GM18873 (cell line): ENCODE measurements around the gene MIER2.
"Not testable (repeated sequence)": the region's sequence is repeated elsewhere in the genome, so short reads cannot be mapped to it uniquely, and the experiment has no call there.

Experiments
- ATAC-seq: cut with Tn5 transposase; IDR thresholded peaks from one replicate; pipeline ENCODE4 v1.9.1; 2021; ENCODE audit warnings: mild to moderate bottlenecking, moderate library complexity, moderate number of reproducible peaks; ENCODE audit not compliant: unreplicated experiment, low FRiP score

The MIER2 gene

GRCh38 chr19:344625-345319 lies at the start of gene MIER2:
Gene MIER2 (minus strand): TSS chr19:344796. CDS start chr19:344782, 14 bp downstream.
- no peak for ATAC-seq

DNA sequence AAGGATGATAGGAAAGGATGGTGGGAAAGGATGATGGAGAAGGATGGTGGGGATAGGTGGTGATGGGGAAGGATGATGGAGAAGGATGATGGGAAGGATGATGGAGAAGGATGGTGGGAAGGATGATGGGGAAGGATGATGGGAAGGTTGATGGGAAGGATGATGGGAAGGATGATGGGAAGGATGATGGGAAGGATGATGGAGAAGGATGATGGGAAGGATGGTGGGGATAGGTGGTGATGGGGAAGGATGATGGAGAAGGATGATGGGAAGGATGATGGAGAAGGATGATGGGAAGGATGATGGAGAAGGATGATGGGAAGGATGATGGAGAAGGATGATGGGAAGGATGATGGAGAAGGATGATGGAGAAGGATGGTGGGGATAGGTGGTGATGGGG lies 49.0 kb upstream of the MIER2 start:
- not testable (repeated sequence) for ATAC-seq

GRCh38 chr19:392375-392970 lies 47.9 kb upstream of the MIER2 start:
- no peak for ATAC-seq

DNA sequence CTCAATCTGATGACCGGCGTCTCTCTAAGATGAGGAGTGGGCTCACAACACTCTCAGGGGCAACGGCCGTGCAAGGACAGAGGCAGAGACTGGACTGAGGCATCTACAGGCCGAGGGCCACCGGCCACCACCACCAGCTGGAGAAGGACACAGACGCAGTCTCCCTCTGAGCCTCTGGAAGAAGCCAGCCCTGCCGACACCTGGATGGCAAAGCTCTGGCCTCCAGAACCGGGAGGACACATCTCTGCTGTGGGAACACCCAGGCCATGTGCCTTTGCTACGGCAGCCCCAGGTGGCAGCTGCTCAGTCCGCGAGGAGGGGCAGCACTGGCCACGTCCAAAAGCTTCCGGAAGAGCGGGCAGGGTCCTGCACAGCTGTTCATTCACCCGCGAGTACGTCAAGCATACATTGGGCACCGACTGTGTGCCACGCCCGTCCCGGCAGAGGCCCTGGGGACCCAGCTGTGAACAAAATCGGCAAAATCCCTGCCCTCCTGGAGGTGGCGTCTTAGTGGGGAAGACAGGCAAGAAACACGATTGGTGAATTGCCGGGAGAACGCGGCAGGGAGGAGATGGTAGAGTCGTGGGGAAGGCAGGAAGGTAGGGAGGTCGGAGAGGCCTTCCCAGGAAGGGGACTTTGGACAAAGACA lies 47.3 kb upstream of the MIER2 start:
- no peak for ATAC-seq

DNA sequence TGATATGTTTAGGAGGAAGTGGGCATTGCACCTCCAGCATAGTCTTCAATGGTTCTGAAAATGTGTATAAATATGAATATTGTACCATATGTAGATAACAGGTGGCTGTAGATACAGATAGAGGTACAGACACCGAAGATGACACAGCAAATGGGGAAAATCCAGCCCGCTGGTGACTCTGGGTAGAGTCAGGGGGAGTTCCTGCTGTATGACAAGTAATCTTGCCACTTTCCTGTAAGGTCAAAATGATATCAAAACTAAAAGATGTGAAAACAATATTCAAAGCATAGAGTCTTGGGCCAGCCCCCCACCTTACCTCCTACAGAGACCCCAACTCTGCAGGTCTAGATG lies 46.6 kb upstream of the MIER2 start:
- ATAC-seq = no peak

DNA sequence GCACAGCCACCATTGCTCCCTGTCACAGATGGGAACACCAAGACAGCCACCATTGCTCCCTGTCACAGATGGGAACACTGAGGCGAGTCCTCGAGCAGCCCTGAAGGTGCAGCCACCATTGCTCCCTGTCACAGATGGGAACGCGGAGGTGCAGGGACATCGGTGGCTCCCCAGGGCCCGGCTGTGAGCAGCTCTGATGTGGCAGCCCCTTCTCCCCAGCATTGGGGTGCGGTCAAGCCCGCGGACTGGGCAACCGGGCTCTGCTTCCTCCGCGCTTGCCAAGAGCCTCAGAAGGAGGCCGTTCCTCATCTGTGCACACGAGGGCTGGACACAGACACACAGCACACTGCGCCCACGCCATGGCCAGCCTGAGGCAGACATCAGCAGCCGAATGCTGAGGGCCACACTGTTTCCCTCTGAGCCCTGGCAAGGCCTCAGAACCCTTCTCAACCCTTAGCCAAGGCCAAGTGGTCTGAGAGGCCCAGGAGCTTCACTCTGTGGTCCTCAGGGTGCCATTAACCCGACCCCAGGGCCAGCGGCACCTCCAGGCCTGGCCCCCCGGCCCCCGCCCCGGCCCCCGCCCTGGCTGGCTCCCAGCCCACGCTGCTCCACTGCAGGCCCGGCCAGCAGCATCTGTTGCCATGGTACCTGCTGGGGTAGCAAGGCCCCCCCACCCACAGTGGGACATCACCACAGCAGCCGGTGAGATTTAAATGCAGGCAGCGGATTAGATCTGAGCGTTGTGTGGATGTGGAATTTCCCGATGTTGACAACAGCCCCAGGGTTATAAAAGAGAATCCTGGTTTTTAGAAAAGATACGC lies 46.0 kb upstream of the MIER2 start:
- ATAC-seq = no peak

- ATAC-seq = no peak
Measured at GRCh38 chr19:389935-390289, 45.3 kb upstream of the MIER2 start.

- ATAC-seq = no peak
Measured at GRCh38 chr19:389255-389934, 44.8 kb upstream of the MIER2 start.

- no peak for ATAC-seq
Measured at GRCh38 chr19:388691-389090, 44.1 kb upstream of the MIER2 start.

DNA sequence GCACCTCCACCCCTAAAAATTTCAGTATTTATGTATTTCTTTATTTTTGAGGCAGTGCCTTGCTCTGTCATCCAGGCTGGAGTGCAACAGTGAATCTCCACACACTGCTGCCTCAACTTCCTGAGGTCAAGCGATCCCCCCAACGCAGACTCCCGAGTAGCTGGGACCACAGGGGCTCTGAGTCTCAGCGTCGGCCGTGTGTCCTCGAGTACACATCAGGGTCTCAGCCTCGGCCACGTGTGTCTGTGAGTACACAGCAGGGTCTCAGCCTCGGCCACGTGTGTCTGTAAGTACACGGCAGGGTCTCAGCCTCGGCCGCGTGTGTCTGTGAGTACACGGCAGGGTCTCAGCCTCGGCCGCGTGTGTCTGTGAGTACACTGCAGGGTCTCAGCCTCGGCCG lies 43.2 kb upstream of the MIER2 start:
- no peak for ATAC-seq

DNA sequence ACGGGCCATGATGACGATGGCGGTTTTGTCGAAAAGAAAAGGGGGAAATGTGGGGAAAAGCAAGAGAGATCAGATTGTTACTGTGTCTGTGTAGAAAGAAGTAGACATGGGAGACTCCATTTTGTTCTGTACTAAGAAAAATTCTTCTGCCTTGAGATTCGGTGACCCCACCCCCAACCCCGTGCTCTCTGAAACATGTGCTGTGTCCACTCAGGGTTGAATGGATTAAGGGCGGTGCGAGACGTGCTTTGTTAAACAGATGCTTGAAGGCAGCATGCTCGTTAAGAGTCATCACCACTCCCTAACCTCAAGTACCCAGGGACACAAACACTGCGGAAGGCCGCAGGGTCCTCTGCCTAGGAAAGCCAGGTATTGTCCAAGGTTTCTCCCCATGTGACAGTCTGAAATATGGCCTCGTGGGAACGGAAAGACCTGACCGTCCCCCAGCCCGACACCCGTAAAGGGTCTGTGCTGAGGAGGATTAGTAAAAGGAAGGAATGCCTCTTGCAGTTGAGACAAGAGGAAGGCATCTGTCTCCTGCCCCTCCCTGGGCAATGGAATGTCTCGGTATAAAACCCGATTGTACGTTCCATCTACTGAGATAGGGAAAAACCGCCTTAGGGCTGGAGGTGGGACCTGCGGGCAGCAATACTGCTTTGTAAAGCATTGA lies 42.2 kb upstream of the MIER2 start:
- ATAC-seq = not testable (repeated sequence)

DNA sequence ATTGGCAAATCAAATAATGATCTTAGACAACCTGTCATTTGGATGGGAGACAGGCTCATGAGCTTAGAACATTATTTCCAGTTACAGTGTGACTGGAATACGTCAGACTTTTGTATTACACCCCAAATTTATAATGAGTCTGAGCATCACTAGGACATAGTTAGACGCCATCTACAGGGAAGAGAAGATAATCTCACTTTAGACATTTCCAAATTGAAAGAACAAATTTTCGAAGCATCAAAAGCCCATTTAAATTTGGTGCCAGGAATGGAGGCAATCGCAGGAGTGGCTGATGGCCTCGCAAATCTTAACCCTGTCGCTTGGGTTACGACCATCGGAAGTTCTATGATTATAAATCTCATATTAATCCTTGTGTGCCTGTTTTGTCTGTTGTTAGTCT lies 41.6 kb upstream of the MIER2 start:
- ATAC-seq = not testable (repeated sequence)

DNA sequence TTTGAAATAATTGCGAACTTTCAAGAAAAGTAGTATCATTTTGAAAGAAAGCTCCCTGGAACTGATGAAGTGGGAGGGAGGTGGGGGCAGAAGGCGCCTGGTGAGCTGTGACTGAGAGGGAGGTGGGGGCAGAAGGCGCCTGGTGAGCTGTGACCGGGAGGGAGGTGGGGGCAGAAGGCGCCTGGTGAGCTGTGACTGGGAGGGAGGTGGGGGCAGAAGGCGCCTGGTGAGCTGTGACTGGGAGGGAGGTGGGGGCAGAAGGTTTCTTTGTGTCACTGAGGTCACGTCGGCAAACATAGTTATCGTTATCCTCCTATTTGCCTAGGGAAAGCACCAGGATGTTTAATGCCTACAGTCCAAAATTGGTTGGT lies 40.2 kb upstream of the MIER2 start:
- ATAC-seq = no peak

DNA sequence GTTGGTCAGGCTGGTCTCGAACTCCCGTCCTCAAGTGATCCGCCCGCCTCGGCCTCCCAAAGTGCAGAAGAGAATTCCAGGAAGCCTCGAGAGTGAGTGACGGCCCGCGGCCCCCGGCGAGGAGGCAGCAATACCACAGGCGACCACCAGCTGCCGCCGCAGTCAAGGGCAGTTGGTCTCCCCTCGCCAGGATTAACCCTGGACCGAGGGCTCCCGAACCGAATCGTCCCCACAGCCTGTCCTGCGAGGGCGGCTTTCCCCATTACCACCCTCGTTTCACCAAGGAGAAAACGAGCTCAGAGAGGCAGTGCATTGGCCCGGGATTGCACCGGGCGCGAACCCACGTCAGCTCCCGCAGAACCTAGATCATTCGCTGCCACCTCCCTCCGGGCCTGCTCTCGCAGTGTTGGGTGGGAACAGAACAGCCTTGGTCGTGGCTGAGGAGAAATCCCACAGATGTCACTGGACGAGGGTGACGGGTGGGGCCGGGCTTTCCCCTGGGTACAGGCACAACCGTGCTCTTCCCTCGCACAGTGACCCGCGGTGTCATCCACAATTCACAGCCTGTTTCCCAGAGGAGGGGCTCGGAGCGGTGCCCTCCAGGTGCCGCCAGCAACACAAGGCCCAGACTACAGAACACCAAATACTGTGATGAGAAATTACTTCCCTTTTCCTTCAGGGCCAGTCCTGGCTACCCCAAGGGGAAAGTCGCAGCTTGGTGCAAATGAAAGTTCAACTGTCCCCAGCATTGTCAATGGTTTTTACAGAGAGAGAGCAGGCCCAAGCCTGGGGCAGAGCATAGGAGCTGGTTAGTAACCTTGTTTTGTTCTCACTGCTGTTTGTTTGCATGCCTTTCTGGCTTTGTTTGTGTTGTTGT lies 39.6 kb upstream of the MIER2 start:
- no peak for ATAC-seq

- no peak for ATAC-seq
Measured at GRCh38 chr19:383040-383439, 38.4 kb upstream of the MIER2 start.

GRCh38 chr19:382578-382977 lies 38.0 kb upstream of the MIER2 start:
- ATAC-seq = not testable (repeated sequence)

DNA sequence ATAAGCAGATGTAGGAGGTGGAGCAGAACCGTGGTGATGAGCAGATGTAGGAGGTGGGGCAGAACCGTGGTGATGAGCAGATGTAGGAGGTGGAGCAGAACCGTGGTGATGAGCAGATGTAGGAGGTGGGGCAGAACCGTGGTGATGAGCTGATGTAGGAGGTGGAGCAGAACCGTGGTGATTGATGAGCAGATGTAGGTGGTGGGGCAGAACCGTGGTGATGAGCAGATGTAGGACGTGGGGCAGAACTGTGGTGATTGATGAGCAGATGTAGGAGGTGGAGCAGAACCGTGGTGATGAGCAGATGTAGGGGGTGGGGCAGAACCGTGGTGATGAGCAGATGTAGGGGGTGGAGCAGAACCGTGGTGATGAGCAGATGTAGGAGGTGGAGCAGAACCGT lies 37.3 kb upstream of the MIER2 start:
- not testable (repeated sequence) for ATAC-seq

DNA sequence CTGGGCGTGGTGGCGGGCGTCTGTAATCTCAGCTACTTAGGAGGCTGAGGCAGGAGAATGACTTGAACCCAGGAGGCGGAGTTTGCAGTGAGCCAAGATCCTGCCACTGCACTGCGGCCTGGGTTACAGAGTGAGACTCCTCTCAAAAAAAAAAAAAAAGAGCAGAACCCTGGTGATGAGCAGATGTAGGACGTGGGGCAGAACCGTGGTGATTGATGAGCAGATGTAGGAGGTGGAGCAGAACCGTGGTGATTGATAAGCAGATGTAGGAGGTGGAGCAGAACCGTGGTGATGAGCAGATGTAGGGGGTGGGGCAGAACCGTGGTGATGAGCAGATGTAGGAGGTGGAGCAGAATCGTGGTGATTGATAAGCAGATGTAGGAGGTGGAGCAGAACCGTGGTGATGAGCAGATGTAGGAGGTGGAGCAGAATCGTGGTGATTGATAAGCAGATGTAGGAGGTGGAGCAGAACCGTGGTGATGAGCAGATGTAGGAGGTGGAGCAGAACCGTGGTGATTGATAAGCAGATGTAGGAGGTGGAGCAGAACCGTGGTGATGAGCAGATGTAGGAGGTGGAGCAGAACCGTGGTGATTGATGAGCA lies 36.1 kb upstream of the MIER2 start:
- not testable (repeated sequence) for ATAC-seq

DNA sequence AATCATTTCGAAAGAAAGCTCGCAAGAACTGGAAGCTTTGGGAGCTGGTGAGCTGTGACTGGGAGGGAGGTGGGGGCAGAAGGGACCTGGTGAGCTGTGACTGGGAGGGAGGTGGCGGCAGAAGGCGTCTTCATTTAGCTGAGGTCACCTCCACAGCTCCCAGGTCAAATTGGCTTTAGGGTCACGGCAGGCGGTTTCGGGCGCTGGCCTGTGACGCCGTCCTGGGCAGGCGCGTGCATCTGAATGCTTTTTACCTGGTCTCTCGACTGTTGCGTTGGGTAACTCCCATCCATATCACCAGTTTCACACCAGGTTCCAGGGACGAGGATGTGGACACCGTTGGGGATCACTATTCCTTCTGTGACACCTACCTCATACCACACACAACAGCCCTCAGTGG lies 35.2 kb upstream of the MIER2 start:
- no peak for ATAC-seq
